H1 (cell line): Measurements from ENCODE around the gene MAP3K6. TPM values are rescaled to one million over a fixed set of nuclear protein-coding genes. Genes with fewer than 3 reads are reported as not detected.

ENCODE experiments used
- CHD2 ChIP-seq: IDR thresholded peaks from 2 replicates; pipeline ENCODE4 v1.6.1; 2012; ENCODE audit warnings: low read length, improper control_type of control experiment
- CREB1 ChIP-seq: IDR thresholded peaks from 2 replicates; pipeline ENCODE4 v1.6.1; 2012; ENCODE audit warnings: inconsistent platforms
- RBBP5 ChIP-seq: IDR thresholded peaks from 2 replicates; pipeline ENCODE4 v1.7.1; 2012; ENCODE audit warnings: low read depth, mild to moderate bottlenecking, inconsistent platforms, low read length, moderate library complexity, borderline replicate concordance
- TBP ChIP-seq: IDR thresholded peaks from 2 replicates; pipeline ENCODE4 v1.6.1; 2011; ENCODE audit warnings: low read depth, low read length, improper control_type of control experiment
- polyA plus RNA-seq, 7 experiments: library from polyadenylated mRNA; depleted of rRNA in 3 of 7; stranded (reverse) in 5 of 7; unstranded in 2 of 7; fragments of >200 nt in 5 of 7; fragments of 200-250 nt in 2 of 7; gene quantifications; 1 replicate in 5 of 7; 2 replicates in 1 of 7; 4 replicates in 1 of 7; pipeline versions ENCODE4 v1.2.1 to v1.2.3, GENCODE V29; 2011 to 2013; ENCODE audit warnings: missing spikeins in 2 of 7, mixed read lengths in 2 of 7
- total RNA-seq: library from RNA; stranded (reverse); fragmentation: NEBNext Ultra II Directional; extraction: Animal tissue kit (Norgen Biotek cat#: 25700); gene quantifications from 2 replicates; pipeline ENCODE4 v1.2.1, GENCODE V29; 2021

The MAP3K6 gene
- total and polyA plus RNA-seq, 2 of the 8 experiments (the other 6 are each of a cell fraction or from before 2014, with no cell fraction given): 7.4 to 7.6 TPM

- no peak for TF ChIP-seq RBBP5
- no peak for TF ChIP-seq TBP
- TF ChIP-seq CREB1: no peak
- TF ChIP-seq CHD2: no peak
Measured at GRCh38 chr1:27363766-27364695, 2.7 kb downstream of the MAP3K6 start (continued).
